Upper lobe of right lung (tissue), 1 donor: ENCODE data around the gene VPREB3. TPM values are rescaled to one million over a fixed set of nuclear protein-coding genes. Genes with fewer than 3 reads are reported as not detected.
A peak's percentile ranks its signal among the peaks of the same experiment; 100 is the strongest.

Experiments
- ATAC-seq: fragments of 200-7000 bp; cut with Tn5 transposase; one replicate; pipeline ENCODE4 v1.9.1; 2020; ENCODE audit warnings: mild to moderate bottlenecking, moderate library complexity
- DNase-seq: peaks from one replicate; pipeline ENCODE4 v3.0.0-alpha.2; 2020
- H3K27ac ChIP-seq: fragments of 200-600 bp; one replicate; pipeline ENCODE4 v1.8.0; 2022
- H3K27me3 ChIP-seq: fragments of 200-600 bp; one replicate; pipeline ENCODE4 v1.8.0; 2022; ENCODE audit warnings: mild to moderate bottlenecking
- H3K36me3 ChIP-seq: fragments of 200-600 bp; one replicate; pipeline ENCODE4 v1.8.0; 2022
- H3K4me1 ChIP-seq: fragments of 200-600 bp; one replicate; pipeline ENCODE4 v1.8.0; 2022
- H3K4me3 ChIP-seq: fragments of 200-600 bp; one replicate; pipeline ENCODE4 v1.8.0; 2022; ENCODE audit warnings: mild to moderate bottlenecking
- H3K9me3 ChIP-seq: fragments of 200-600 bp; one replicate; pipeline ENCODE4 v1.8.0; 2022
- intact Hi-C: fragments of 100-400 bp; cut with DNase I; formaldehyde crosslinking; loops from one replicate; pipeline ENCODE4 v1.11.0; 2022
- long read RNA-seq: library from polyadenylated mRNA; unstranded; transcript quantifications from one replicate; pipeline ENCODE4 v2.0.0, GENCODE V29; 2021
- total RNA-seq: library from RNA; stranded (reverse); fragmentation: NEBNext Ultra II Directional; extraction: Animal tissue kit (Norgen Biotek cat#: 25700); gene quantifications from one replicate; pipeline ENCODE4 v1.2.1, GENCODE V29; 2021
- TF ChIP-seq, protein P1 (sequence below): fragments of 200-600 bp; IDR thresholded peaks from one replicate; pipeline ENCODE4 v1.8.0; 2022; ENCODE audit warnings: antibody characterized with exemption
- donor health status: DM: no; HTN: yes; CAD: no; lungs with severe emphysema.

VPREB3 gene
- not detected for total RNA-seq
- long read RNA-seq = 0 reads

GRCh38 chr22:23754220-23754919, at the start of gene VPREB3:
TSS of gene VPREB3 (minus strand) at chr22:23754425. CDS start at chr22:23754363, 62 bp downstream.
- no peak for ATAC-seq
- Histone ChIP-seq H3K4me3 (no peak within 1 kb of the TSS), H3K27ac (no peak within 1 kb of the TSS), H3K4me1 (peaks cover 8% of the 10 kb centered on the region), H3K36me3 (no peaks in the 10 kb centered on the region), H3K27me3 (no peaks in the 10 kb centered on the region), H3K9me3 (no peaks in the 10 kb centered on the region)
- intact Hi-C loops = no loop called here
- DNase-seq = no peak
- TF ChIP-seq, protein P1, sequence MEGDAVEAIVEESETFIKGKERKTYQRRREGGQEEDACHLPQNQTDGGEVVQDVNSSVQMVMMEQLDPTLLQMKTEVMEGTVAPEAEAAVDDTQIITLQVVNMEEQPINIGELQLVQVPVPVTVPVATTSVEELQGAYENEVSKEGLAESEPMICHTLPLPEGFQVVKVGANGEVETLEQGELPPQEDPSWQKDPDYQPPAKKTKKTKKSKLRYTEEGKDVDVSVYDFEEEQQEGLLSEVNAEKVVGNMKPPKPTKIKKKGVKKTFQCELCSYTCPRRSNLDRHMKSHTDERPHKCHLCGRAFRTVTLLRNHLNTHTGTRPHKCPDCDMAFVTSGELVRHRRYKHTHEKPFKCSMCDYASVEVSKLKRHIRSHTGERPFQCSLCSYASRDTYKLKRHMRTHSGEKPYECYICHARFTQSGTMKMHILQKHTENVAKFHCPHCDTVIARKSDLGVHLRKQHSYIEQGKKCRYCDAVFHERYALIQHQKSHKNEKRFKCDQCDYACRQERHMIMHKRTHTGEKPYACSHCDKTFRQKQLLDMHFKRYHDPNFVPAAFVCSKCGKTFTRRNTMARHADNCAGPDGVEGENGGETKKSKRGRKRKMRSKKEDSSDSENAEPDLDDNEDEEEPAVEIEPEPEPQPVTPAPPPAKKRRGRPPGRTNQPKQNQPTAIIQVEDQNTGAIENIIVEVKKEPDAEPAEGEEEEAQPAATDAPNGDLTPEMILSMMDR = no peak

GRCh38 chr22:23803001-23803819, 49.0 kb upstream of the VPREB3 start:
- TF ChIP-seq, protein P1 = no peak
- H3K9me3 ChIP-seq = no peaks in the 10 kb centered on the region
- peaks cover 87% of the 10 kb centered on the region for H3K36me3 ChIP-seq
- DNase-seq (no peak), ATAC-seq (no peak)
- H3K27ac ChIP-seq = no peak overlapping the region
- no peaks in the 10 kb centered on the region for H3K27me3 ChIP-seq
- no peak overlapping the region for H3K4me3 ChIP-seq
- intact Hi-C loops = no loop called here
- H3K4me1 ChIP-seq = no peaks in the 10 kb centered on the region

DNA sequence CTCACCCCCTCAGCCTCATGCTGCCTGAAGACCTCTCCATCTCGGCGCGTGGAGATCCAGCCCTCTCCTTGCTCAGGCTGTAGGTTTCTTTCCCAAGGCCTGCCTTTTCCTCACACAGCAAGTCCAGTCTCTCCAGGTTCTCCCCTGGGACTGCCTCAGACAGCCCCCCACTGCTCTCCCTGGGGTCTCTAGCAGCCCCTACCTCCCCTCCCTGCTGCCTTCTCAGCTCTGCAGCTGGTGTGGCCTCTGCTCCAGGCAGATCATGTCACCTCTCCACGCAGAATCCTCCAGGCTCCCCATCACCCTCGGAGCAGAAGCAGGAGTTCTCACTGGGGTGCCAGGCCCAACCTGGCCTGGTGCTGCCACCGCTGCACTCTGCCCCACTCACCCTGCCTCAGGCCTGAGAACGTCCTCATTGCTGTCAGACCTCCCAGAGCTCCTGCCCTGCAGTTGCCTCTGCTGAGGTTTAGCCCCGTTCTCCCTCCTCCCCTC, 47.7 kb upstream of the VPREB3 start:
- no peak overlapping the region for H3K27ac ChIP-seq
- intact Hi-C loops = no loop called here
- H3K36me3 ChIP-seq = peaks cover 86% of the 10 kb centered on the region
- H3K27me3 ChIP-seq = no peaks in the 10 kb centered on the region
- H3K4me3 ChIP-seq = no peak overlapping the region
- H3K9me3 ChIP-seq = no peaks in the 10 kb centered on the region
- no peaks in the 10 kb centered on the region for H3K4me1 ChIP-seq
- ATAC-seq = no peak
- no peak for DNase-seq
- TF ChIP-seq, protein P1 = no peak

- Histone ChIP-seq H3K27ac (no peak overlapping the region), H3K27me3 (no peaks in the 10 kb centered on the region), H3K4me3 (no peak overlapping the region), H3K36me3 (peaks cover 87% of the 10 kb centered on the region), H3K4me1 (no peaks in the 10 kb centered on the region), H3K9me3 (no peaks in the 10 kb centered on the region)
- ATAC-seq (no peak), DNase-seq (no peak)
- TF ChIP-seq, protein P1 = no peak
- intact Hi-C loops = no loop called here
Observed at GRCh38 chr22:23801238-23801821, 47.1 kb upstream of the VPREB3 start.

GRCh38 chr22:23800297-23801237, 46.3 kb upstream of the VPREB3 start:
- Histone ChIP-seq H3K4me1 (no peaks in the 10 kb centered on the region), H3K36me3 (peaks cover 87% of the 10 kb centered on the region), H3K27ac (no peak overlapping the region), H3K9me3 (no peaks in the 10 kb centered on the region), H3K27me3 (no peaks in the 10 kb centered on the region), H3K4me3 (no peak overlapping the region)
- DNase-seq (no peak), ATAC-seq (peak; percentile 20)
- intact Hi-C loops = no loop called here
- TF ChIP-seq, protein P1 = no peak
